Stimulated activated CD4-positive, alpha-beta T cell treated with anti-CD3 and anti-CD28 coated beads, Interleukin-1b, Interleukin-23, amount 100 ng/mL, for 4 hours (primary cell): ENCODE measurements around the gene TRIM3.

ENCODE experiments used
- DNase-seq, 2 donors: peaks; one replicate each; pipeline ENCODE4 v3.0.0-alpha.2; 2020; ENCODE audit warnings: low read depth in 2 of 2

TRIM3 gene

GRCh38 chr11:6480299-6480914, 6.7 kb upstream of the TRIM3 start:
- DNase-seq: no peak

- no peak for DNase-seq
Measured at GRCh38 chr11:6476571-6476970, 2.8 kb upstream of the TRIM3 start.

- DNase-seq: no peak
Measured at GRCh38 chr11:6475936-6476335, 2.2 kb upstream of the TRIM3 start.

- DNase-seq: no peak
Measured at GRCh38 chr11:6474806-6475500, 1.2 kb upstream of the TRIM3 start.

- no peak for DNase-seq
Measured at GRCh38 chr11:6474413-6474792, 662 bp upstream of the TRIM3 start.

- DNase-seq: no peak
Measured at GRCh38 chr11:6472934-6473333, 807 bp downstream of the TRIM3 start.

- no peak for DNase-seq
Measured at GRCh38 chr11:6469599-6469998, 4.1 kb downstream of the TRIM3 start.

- no peak for DNase-seq
Measured at GRCh38 chr11:6468712-6469495, 4.8 kb downstream of the TRIM3 start.

GRCh38 chr11:6459099-6459450, 14.7 kb downstream of the TRIM3 start:
- no peak for DNase-seq

- DNase-seq: no peak
Measured at GRCh38 chr11:6458352-6459098, 15.2 kb downstream of the TRIM3 start.

GRCh38 chr11:6457581-6458320, 16.0 kb downstream of the TRIM3 start:
- no peak for DNase-seq

GRCh38 chr11:6456361-6457073, 17.2 kb downstream of the TRIM3 start:
- DNase-seq: no peak

- no peak for DNase-seq
Measured at GRCh38 chr11:6455070-6455469, 18.7 kb downstream of the TRIM3 start.

GRCh38 chr11:6453152-6453551, 20.6 kb downstream of the TRIM3 start:
- DNase-seq: no peak

GRCh38 chr11:6452219-6452618, 21.5 kb downstream of the TRIM3 start:
- no peak for DNase-seq

- no peak for DNase-seq
Measured at GRCh38 chr11:6448574-6448973, 25.2 kb downstream of the TRIM3 start.

- peak; percentile 34 to 40 for DNase-seq
Measured at GRCh38 chr11:6443269-6444003, 30.3 kb downstream of the TRIM3 start.

- no peak for DNase-seq
Measured at GRCh38 chr11:6442441-6442840, 31.3 kb downstream of the TRIM3 start.

- no peak for DNase-seq
Measured at GRCh38 chr11:6440906-6441358, 32.8 kb downstream of the TRIM3 start, which contains the start of gene HPX. HPX (minus strand) TSS chr11:6440987; CDS start chr11:6440963, 24 bp downstream.

- peak in 1 of 2 donors; percentile 20 for DNase-seq
Measured at GRCh38 chr11:6438979-6439571, 34.7 kb downstream of the TRIM3 start.
